Measurements from ENCODE around the gene MECP2. TPM values are rescaled to one million over a fixed set of nuclear protein-coding genes. Genes with fewer than 3 reads are reported as not detected.

The MECP2 gene
- total RNA-seq, 1 donor from 2014 or later = 26.7 TPM

DNA sequence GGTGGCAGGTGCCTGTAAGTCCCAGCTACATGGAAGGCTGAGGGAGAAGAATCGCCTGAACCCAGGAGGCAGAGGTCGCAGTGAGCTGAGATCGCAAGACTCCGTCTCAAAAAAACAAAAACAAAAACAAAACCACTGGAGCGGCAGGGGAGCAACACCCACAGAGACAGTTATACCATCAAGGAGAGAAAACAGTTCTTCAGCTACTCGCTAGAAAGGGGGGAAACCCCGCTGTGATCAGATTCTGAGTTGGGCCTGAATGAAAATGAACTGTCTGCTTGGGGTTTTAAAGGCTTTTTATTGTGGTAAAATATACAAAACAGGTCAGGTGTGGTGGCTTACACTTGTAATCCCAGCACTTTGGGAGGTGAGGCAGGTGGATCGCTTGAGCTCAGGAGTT lies 61.0 kb downstream of the MECP2 start:
- H3K36me3 Mint-ChIP-seq = peaks cover 20% of the 10 kb centered on the region
- no peak overlapping the region for H3K4me3 ChIP-seq
- H2AFZ ChIP-seq (replicated peaks) = no peak overlapping the region
- peaks cover 65% of the 10 kb centered on the region for H4K20me1 ChIP-seq (ENCODE audit: low read depth)
- no peaks in the 10 kb centered on the region for H3K36me3 ChIP-seq
- peaks cover 6% of the 10 kb centered on the region for H3K27me3 Mint-ChIP-seq (ENCODE audit: insufficient read depth, low read depth)
- no peak overlapping the region for H3K4me3 Mint-ChIP-seq
- H3K4me2 ChIP-seq = no peak overlapping the region
- peak; percentile 17 for DNase-seq (ENCODE audit: low spot score)
- H3K27ac Mint-ChIP-seq = no peak overlapping the region
- H3K9me3 Mint-ChIP-seq = peaks cover 21% of the 10 kb centered on the region
- no peaks in the 10 kb centered on the region for H3K9me3 ChIP-seq (ENCODE audit: low read depth)
- H3K79me2 ChIP-seq (ENCODE audit: low read depth) = peaks cover 18% of the 10 kb centered on the region
- no peak overlapping the region for H3K27ac ChIP-seq
- no peaks in the 10 kb centered on the region for H3K27me3 ChIP-seq
- no peak overlapping the region for H3K9ac ChIP-seq
- H3K4me1 Mint-ChIP-seq = peaks cover 10% of the 10 kb centered on the region
- no peaks in the 10 kb centered on the region for H3K4me1 ChIP-seq
- H3F3A ChIP-seq (ENCODE audit: low read depth) = no peaks in the 10 kb centered on the region
- TF ChIP-seq EZH2 (IDR thresholded peaks at IDR 0.05) = no peak

DNA sequence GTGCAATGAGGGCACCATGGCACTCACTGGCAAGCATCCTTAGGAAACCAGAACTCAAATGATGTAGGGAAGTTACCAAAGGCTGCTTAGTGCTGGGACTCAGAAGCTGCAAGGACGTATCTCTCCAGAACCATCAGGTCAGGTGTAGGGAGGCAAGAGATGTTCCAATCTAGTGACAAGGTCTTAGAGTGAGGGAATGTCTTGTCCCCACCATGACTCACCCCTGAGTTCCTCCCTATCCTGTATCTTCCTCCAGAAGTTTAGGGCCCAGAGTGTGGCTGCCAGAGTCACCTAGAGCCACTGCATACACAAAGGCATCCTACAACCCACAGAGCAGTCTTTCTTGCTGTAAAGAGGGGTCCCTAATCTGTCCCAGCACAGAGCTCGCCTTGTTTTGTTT lies 63.7 kb downstream of the MECP2 start:
- H3K9me3 ChIP-seq (ENCODE audit: low read depth) = no peaks in the 10 kb centered on the region
- no peak overlapping the region for H3K27ac Mint-ChIP-seq

DNA sequence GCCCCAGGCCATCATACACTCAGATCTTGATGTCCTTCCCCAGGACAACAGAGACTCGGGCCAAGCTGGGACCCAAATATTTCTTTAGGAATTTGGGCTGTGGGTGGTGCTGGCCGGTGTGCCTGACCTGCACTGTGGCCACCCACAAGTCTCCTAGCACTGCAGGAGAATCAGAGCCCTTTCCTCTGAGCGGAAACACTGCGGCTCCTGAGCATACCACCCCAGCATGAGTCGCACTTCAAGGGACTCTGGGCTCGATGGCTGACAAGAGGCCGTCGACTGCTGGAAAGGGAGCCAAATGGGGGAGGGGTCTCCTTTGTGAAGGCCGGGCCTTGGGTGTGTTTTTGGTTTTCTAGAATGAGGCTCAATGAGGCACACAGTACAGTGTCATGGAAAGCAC lies 64.9 kb downstream of the MECP2 start:
- Mint-ChIP-seq H3K9me3 (peaks cover 16% of the 10 kb centered on the region), H3K27me3 (ENCODE audit: insufficient read depth, low read depth) (peaks cover 8% of the 10 kb centered on the region), H3K27ac (no peak overlapping the region), H3K36me3 (peaks cover 25% of the 10 kb centered on the region), H3K4me3 (no peak overlapping the region), H3K4me1 (peaks cover 7% of the 10 kb centered on the region)
- no peaks in the 10 kb centered on the region for H3K36me3 ChIP-seq
- H3F3A ChIP-seq (ENCODE audit: low read depth) = no peaks in the 10 kb centered on the region
- no peaks in the 10 kb centered on the region for H3K9me3 ChIP-seq (ENCODE audit: low read depth)
- no peak overlapping the region for H3K4me2 ChIP-seq
- no peak overlapping the region for H3K27ac ChIP-seq
- TF ChIP-seq, protein P1, sequence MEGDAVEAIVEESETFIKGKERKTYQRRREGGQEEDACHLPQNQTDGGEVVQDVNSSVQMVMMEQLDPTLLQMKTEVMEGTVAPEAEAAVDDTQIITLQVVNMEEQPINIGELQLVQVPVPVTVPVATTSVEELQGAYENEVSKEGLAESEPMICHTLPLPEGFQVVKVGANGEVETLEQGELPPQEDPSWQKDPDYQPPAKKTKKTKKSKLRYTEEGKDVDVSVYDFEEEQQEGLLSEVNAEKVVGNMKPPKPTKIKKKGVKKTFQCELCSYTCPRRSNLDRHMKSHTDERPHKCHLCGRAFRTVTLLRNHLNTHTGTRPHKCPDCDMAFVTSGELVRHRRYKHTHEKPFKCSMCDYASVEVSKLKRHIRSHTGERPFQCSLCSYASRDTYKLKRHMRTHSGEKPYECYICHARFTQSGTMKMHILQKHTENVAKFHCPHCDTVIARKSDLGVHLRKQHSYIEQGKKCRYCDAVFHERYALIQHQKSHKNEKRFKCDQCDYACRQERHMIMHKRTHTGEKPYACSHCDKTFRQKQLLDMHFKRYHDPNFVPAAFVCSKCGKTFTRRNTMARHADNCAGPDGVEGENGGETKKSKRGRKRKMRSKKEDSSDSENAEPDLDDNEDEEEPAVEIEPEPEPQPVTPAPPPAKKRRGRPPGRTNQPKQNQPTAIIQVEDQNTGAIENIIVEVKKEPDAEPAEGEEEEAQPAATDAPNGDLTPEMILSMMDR (IDR thresholded peaks at IDR 0.05) = no peak
- TF ChIP-seq EZH2phosphoT487 (IDR thresholded peaks at IDR 0.05) = no peak
- TF ChIP-seq EZH2 (IDR thresholded peaks at IDR 0.05) = no peak
- H3K9ac ChIP-seq = no peak overlapping the region
- H3K4me3 ChIP-seq = no peak overlapping the region
- no peaks in the 10 kb centered on the region for H3K4me1 ChIP-seq
- no peak overlapping the region for H2AFZ ChIP-seq (replicated peaks)
- peaks cover 51% of the 10 kb centered on the region for H4K20me1 ChIP-seq (ENCODE audit: low read depth)
- no peak for DNase-seq (ENCODE audit: low spot score)
- H3K79me2 ChIP-seq (ENCODE audit: low read depth) = peaks cover 5% of the 10 kb centered on the region
- no peaks in the 10 kb centered on the region for H3K27me3 ChIP-seq

More for the DNA sequence above, 63.7 kb downstream of the MECP2 start:
- no peaks in the 10 kb centered on the region for H3K4me1 ChIP-seq
- no peak overlapping the region for H3K4me2 ChIP-seq
- H3K27me3 ChIP-seq = no peaks in the 10 kb centered on the region
- no peaks in the 10 kb centered on the region for H3K36me3 ChIP-seq
- H3K27ac ChIP-seq = no peak overlapping the region
- no peak overlapping the region for H3K4me3 Mint-ChIP-seq
- DNase-seq (ENCODE audit: low spot score) = no peak
- H3K9me3 Mint-ChIP-seq = peaks cover 17% of the 10 kb centered on the region
- no peaks in the 10 kb centered on the region for H3F3A ChIP-seq (ENCODE audit: low read depth)
- no peak overlapping the region for H3K4me3 ChIP-seq
- peaks cover 61% of the 10 kb centered on the region for H4K20me1 ChIP-seq (ENCODE audit: low read depth)
- peaks cover 7% of the 10 kb centered on the region for H3K4me1 Mint-ChIP-seq
- TF ChIP-seq, protein P1 (IDR thresholded peaks at IDR 0.05) = no peak
- TF ChIP-seq EZH2phosphoT487 (IDR thresholded peaks at IDR 0.05) = no peak
- TF ChIP-seq EZH2 (IDR thresholded peaks at IDR 0.05) = no peak
- H3K36me3 Mint-ChIP-seq = peaks cover 17% of the 10 kb centered on the region
- H2AFZ ChIP-seq (replicated peaks) = no peak overlapping the region
- peaks cover 6% of the 10 kb centered on the region for H3K79me2 ChIP-seq (ENCODE audit: low read depth)
- peaks cover 6% of the 10 kb centered on the region for H3K27me3 Mint-ChIP-seq (ENCODE audit: insufficient read depth, low read depth)
- no peak overlapping the region for H3K9ac ChIP-seq

DNA sequence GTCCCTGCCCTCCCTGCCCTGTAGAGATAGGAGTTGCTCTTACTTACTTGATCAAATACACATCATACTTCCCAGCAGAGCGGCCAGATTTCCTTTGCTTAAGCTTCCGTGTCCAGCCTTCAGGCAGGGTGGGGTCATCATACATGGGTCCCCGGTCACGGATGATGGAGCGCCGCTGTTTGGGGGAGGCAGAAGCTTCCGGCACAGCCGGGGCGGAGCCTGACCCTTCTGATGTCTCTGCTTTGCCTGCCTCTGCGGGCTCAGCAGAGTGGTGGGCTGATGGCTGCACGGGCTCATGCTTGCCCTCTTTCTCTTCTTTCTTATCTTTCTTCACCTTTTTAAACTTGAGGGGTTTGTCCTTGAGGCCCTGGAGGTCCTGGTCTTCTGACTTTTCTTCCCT lies 65.4 kb downstream of the MECP2 start:
- TF ChIP-seq EZH2phosphoT487 (IDR thresholded peaks at IDR 0.05) = no peak
- TF ChIP-seq, protein P1 (IDR thresholded peaks at IDR 0.05) = no peak
- no peak for TF ChIP-seq EZH2 (IDR thresholded peaks at IDR 0.05)
- Mint-ChIP-seq H3K27ac (no peak overlapping the region), H3K27me3 (ENCODE audit: insufficient read depth, low read depth) (peaks cover 8% of the 10 kb centered on the region), H3K4me1 (peaks cover 7% of the 10 kb centered on the region), H3K36me3 (peaks cover 25% of the 10 kb centered on the region), H3K9me3 (peaks cover 19% of the 10 kb centered on the region), H3K4me3 (no peak overlapping the region)
- no peaks in the 10 kb centered on the region for H3K36me3 ChIP-seq
- H4K20me1 ChIP-seq (ENCODE audit: low read depth) = peaks cover 46% of the 10 kb centered on the region
- no peak for DNase-seq (ENCODE audit: low spot score)
- no peaks in the 10 kb centered on the region for H3K4me1 ChIP-seq
- H3K27ac ChIP-seq = no peak overlapping the region
- no peaks in the 10 kb centered on the region for H3F3A ChIP-seq (ENCODE audit: low read depth)
- H3K4me2 ChIP-seq = no peak overlapping the region
- H2AFZ ChIP-seq (replicated peaks) = no peak overlapping the region
- H3K9ac ChIP-seq = no peak overlapping the region
- H3K79me2 ChIP-seq (ENCODE audit: low read depth) = peaks cover under 1% of the 10 kb centered on the region
- H3K9me3 ChIP-seq (ENCODE audit: low read depth) = no peaks in the 10 kb centered on the region
- H3K27me3 ChIP-seq = no peaks in the 10 kb centered on the region
- H3K4me3 ChIP-seq = no peak overlapping the region

Measured in neural progenitor cell (in vitro differentiated cells).